ENCODE data around the gene ST8SIA6. TPM values are rescaled to one million over a fixed set of nuclear protein-coding genes. Genes with fewer than 3 reads are reported as not detected.

ST8SIA6 gene
- polyA plus RNA-seq, 2 of the 4 experiments (the other 2 are of a cell fraction), result 0.16 to 0.25 TPM

DNA sequence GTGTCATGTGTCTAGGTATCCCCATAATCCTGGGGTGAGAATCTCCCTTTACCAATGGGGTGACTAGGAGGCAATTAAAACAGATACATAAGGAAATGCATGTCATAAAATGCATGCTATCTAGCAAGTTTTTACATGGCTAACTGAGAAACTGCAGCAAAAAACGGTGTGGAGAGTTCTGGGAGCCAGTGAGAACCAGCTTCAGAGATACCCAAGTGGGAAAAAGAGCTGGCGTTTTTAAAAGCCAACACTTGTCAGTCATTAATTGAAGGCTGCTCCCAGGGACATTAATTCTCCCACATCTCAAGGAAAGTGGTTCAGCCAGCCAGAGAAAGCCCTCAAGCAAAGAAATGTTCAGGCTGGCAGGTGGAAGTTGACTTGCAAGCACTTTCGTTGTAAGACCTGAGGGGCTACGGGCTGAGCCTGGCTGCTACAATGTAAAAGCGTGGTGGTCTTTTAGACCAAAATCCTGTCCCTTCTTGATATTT, 28.1 kb downstream of the ST8SIA6 start:
- ChIA-PET POLR2A (no interaction called here), CTCF (interaction anchor here (1.1 kb wide), 1 partner anchor 12 kb away, joined by 3 read pairs; no protein-coding TSS in a partner anchor)
- no peak for DNase-seq (ENCODE audit: low read depth in 1 of 2, low spot score in 1 of 2)
- FAIRE-seq, result no peak
- Histone ChIP-seq H3K4me3 (no peak overlapping the region), H3K27ac (no peak overlapping the region), H3K9me3 (no peaks in the 10 kb centered on the region), H3K4me2 (no peak overlapping the region), H3K4me1 (no peaks in the 10 kb centered on the region)
- ATAC-seq, result no peak
- 63% methylated on average over 5 of the region's 5 CpGs for WGBS (ENCODE audit: missing lambda C conversion rate)
- no peak for TF ChIP-seq EHMT2 (IDR thresholded peaks at IDR 0.05; ENCODE audit: low read depth)
- TF ChIP-seq ZC3H11A (IDR thresholded peaks at IDR 0.05), result no peak
- TF ChIP-seq CBX8 (IDR thresholded peaks at IDR 0.05), result no peak
- TF ChIP-seq NPAS2 (CRISPR knock-in tag; IDR thresholded peaks at IDR 0.05; ENCODE audit: borderline replicate concordance), result no peak
- TF ChIP-seq, protein P1, sequence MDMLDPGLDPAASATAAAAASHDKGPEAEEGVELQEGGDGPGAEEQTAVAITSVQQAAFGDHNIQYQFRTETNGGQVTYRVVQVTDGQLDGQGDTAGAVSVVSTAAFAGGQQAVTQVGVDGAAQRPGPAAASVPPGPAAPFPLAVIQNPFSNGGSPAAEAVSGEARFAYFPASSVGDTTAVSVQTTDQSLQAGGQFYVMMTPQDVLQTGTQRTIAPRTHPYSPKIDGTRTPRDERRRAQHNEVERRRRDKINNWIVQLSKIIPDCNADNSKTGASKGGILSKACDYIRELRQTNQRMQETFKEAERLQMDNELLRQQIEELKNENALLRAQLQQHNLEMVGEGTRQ (IDR thresholded peaks at IDR 0.05), result no peak
- TF ChIP-seq, protein P2, sequence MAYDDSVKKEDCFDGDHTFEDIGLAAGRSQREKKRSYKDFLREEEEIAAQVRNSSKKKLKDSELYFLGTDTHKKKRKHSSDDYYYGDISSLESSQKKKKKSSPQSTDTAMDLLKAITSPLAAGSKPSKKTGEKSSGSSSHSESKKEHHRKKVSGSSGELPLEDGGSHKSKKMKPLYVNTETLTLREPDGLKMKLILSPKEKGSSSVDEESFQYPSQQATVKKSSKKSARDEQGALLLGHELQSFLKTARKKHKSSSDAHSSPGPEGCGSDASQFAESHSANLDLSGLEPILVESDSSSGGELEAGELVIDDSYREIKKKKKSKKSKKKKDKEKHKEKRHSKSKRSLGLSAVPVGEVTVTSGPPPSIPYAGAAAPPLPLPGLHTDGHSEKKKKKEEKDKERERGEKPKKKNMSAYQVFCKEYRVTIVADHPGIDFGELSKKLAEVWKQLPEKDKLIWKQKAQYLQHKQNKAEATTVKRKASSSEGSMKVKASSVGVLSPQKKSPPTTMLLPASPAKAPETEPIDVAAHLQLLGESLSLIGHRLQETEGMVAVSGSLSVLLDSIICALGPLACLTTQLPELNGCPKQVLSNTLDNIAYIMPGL (CRISPR knock-in tag; IDR thresholded peaks at IDR 0.05; ENCODE audit: borderline replicate concordance), result no peak
- TF ChIP-seq RFX5 (IDR thresholded peaks at IDR 0.05), result no peak
- no peak for TF ChIP-seq CEBPB (IDR thresholded peaks at IDR 0.05)
- no peak for TF ChIP-seq TP53 (CRISPR knock-in tag; IDR thresholded peaks at IDR 0.05)
- TF ChIP-seq HEYL (CRISPR knock-in tag; IDR thresholded peaks at IDR 0.05), result no peak
- no peak for TF ChIP-seq HOXB13 (CRISPR knock-in tag; IDR thresholded peaks at IDR 0.05; ENCODE audit: low read depth)
- TF ChIP-seq ESRRA (IDR thresholded peaks at IDR 0.05; ENCODE audit: borderline replicate concordance, low read length), result no peak
- no peak for TF ChIP-seq RAD21 (conservative IDR thresholded peaks at IDR 0.05 in 1 of 2, IDR thresholded peaks at IDR 0.05 in 1 of 2)
- TF ChIP-seq, protein P3, sequence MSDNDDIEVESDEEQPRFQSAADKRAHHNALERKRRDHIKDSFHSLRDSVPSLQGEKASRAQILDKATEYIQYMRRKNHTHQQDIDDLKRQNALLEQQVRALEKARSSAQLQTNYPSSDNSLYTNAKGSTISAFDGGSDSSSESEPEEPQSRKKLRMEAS (IDR thresholded peaks at IDR 0.05), result no peak
- no peak for TF ChIP-seq CHD2 (IDR thresholded peaks at IDR 0.05; ENCODE audit: low read length, partially characterized antibody)
- TF ChIP-seq FOXS1 (CRISPR knock-in tag; IDR thresholded peaks at IDR 0.05), result no peak

DNA sequence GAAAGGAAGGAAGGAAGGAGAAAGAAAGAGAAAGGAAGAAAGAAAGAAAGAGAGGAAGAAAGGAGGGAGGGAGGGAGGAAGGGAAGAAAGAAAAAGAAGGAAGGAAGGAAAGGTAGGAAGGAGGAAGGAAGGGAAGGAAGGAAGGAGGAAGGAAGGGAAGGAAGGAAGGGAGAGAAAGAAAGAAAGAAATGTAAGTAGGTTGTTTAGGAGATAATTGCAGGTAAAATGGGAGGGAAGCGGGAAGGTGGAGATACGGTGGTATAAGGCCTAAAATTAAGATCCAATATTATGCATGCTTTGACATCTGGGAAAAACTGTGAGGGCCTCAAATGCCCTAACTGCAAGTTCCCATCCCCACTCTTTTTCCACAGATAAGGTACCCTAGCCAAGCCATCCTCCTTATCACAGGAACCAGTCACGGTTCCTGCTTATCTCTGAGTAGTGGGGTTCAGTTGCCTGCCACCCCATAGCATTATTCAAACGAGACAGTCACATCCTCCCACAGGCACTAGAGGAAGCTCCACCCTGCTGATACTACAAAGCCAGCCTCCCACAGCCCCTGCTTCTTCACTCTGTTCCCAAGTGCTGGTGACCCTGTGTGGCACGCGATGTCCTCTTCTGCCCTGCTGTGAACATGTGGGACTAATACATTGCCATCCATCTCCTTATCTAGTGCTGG, 28.7 kb downstream of the ST8SIA6 start:
- Histone ChIP-seq H3K4me3 (no peak overlapping the region), H3K4me1 (no peaks in the 10 kb centered on the region), H3K9me3 (no peaks in the 10 kb centered on the region), H3K27ac (no peak overlapping the region), H3K4me2 (no peak overlapping the region)
- TF ChIP-seq FOXS1 (CRISPR knock-in tag; IDR thresholded peaks at IDR 0.05), result no peak
- TF ChIP-seq NFE2L2 (conservative IDR thresholded peaks at IDR 0.05; ENCODE audit: low read length), result no peak
- no peak for TF ChIP-seq ZSCAN20 (CRISPR knock-in tag; IDR thresholded peaks at IDR 0.05)
- no peak for TF ChIP-seq HEYL (CRISPR knock-in tag; IDR thresholded peaks at IDR 0.05)
- TF ChIP-seq ELK1 (IDR thresholded peaks at IDR 0.05; ENCODE audit: low read depth, low read length), result no peak
- TF ChIP-seq FOSB (CRISPR knock-in tag; IDR thresholded peaks at IDR 0.05), result no peak
- TF ChIP-seq POLR2AphosphoS2 (conservative IDR thresholded peaks at IDR 0.05; ENCODE audit: low read length), result no peak
- TF ChIP-seq MAZ (IDR thresholded peaks at IDR 0.05; ENCODE audit: borderline replicate concordance, low read depth, low read length), result no peak
- no peak for TF ChIP-seq EHMT2 (IDR thresholded peaks at IDR 0.05; ENCODE audit: low read depth)
- ChIA-PET CTCF (interaction anchor here (1.0 kb wide), 1 partner anchor 25 kb away, joined by 3 read pairs; no protein-coding TSS in a partner anchor), POLR2A (no interaction called here)
- DNase-seq (ENCODE audit: low read depth in 1 of 2, low spot score in 1 of 2) (no peak), ATAC-seq (no peak), FAIRE-seq (no peak)
- 79% methylated on average over 6 of the region's 6 CpGs for WGBS (ENCODE audit: missing lambda C conversion rate)
